B cell (primary cell): Measurements from ENCODE around the gene IGF1R.

Source experiments
- EZH2 ChIP-seq: IDR thresholded peaks from 2 replicates; pipeline ENCODE4 v1.6.1; 2012; ENCODE audit warnings: borderline replicate concordance, low read depth, mild to moderate bottlenecking, moderate library complexity, low read length; ENCODE audit not compliant: insufficient read depth, poor library complexity, severe bottlenecking
- TF ChIP-seq, protein P1 (sequence below): fragments of 200-600 bp; IDR thresholded peaks from one replicate; pipeline ENCODE4 v1.8.0; 2022; ENCODE audit warnings: antibody characterized with exemption, mild to moderate bottlenecking

DNA sequence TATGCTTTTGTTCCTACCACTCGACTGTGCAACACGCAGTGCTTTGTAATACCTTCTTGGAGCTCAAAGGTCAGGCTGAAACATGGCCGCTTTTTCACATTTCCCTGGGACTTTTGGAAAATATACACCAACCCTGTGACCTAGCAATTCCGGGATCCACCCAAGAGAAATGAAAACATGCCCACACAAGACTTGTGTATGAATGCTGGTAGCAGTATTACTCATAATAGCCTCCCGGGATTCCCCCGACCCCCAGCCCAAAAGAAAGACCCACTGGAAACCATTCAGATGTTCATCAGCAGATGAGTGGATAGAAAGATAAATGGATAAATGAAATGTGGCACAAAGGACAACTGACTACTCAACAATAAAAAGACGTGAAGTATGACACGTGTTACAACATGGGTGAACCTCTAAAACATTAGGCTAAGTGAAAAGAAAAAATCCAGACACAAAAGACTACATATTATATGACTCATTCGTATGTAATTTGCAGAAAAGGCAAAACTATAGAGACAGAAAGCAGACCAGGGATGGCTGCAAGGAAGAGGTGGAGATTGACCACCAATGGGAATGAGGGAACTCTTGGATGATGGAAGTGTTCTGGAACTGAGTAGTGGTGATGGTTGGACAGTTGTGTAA is 255.2 kb downstream of the IGF1R start:
- TF ChIP-seq, protein P1, sequence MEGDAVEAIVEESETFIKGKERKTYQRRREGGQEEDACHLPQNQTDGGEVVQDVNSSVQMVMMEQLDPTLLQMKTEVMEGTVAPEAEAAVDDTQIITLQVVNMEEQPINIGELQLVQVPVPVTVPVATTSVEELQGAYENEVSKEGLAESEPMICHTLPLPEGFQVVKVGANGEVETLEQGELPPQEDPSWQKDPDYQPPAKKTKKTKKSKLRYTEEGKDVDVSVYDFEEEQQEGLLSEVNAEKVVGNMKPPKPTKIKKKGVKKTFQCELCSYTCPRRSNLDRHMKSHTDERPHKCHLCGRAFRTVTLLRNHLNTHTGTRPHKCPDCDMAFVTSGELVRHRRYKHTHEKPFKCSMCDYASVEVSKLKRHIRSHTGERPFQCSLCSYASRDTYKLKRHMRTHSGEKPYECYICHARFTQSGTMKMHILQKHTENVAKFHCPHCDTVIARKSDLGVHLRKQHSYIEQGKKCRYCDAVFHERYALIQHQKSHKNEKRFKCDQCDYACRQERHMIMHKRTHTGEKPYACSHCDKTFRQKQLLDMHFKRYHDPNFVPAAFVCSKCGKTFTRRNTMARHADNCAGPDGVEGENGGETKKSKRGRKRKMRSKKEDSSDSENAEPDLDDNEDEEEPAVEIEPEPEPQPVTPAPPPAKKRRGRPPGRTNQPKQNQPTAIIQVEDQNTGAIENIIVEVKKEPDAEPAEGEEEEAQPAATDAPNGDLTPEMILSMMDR = no peak
- no peak for TF ChIP-seq EZH2
